GM19467 (cell line): ENCODE results near the gene MLLT3.
A peak's percentile ranks its signal among the peaks of the same experiment; 100 is the strongest.

ENCODE experiments used
- ATAC-seq: cut with Tn5 transposase; IDR thresholded peaks from one replicate; pipeline ENCODE4 v1.9.1; 2021; ENCODE audit warnings: mild to moderate bottlenecking, moderate library complexity; ENCODE audit not compliant: unreplicated experiment

MLLT3 gene

GRCh38 chr9:20559231-20559890 lies 62.9 kb downstream of the MLLT3 start:
- ATAC-seq = no peak

- no peak for ATAC-seq
Measured at GRCh38 chr9:20558566-20559016, 63.7 kb downstream of the MLLT3 start.

DNA sequence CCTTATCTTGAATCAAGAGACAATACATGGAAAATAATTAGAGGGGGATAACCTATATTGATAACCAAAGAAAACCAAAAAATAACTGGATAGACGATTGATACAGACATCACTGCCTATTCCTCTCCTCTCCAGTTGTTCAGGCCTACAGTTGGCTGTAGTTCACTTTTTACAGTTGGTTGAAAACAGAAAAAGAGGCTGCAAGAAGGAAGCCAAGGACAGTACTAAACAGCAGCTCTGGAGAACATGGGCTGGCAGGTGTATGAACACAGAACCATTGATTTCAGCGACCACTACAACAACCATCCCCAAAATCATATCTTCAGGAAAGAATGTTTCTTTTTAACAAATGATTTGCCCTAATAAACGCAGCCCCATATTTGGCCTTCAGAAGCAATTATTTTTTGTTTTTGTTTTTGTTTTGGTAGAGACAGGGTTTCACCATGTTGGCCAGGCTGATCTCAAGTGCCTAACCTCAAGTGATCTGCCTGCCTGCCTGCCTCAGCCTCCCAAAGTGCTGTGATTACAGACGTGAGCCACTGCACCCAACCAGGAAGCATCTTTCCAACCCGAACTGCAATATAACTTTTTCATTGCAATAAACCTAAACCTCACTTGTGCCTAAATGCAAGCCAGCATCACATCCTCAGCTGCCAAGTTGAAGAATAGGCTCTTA lies 64.3 kb downstream of the MLLT3 start:
- no peak for ATAC-seq

- ATAC-seq = no peak
Measured at GRCh38 chr9:20557285-20557684, 65.0 kb downstream of the MLLT3 start.

DNA sequence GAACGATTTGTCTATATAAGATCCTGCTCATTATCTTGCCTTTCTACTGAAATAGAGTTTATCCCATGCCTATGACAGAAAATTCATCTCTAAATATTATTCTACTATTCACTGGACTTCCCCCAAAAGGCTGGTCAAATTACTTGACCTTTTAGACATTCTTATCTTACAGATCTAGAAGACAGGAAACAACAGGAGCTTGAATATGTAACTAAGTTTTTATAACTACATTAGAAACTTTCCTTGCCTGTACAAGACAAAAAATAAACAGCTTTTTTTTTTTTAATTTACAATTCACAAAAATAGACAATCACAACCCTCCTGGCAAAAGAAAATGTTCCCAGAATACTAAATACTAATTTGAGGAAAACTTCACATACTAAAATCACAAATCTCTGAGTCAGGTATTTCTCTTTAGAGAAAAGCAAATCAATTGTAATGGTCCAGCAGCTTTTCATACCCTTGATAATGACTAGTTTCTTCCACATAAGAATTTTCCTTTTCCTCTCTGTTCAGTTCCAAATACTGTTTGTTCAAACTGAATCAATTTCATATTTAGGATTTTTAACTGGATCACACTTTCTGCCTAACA lies 68.6 kb downstream of the MLLT3 start:
- ATAC-seq = peak; percentile 18

DNA sequence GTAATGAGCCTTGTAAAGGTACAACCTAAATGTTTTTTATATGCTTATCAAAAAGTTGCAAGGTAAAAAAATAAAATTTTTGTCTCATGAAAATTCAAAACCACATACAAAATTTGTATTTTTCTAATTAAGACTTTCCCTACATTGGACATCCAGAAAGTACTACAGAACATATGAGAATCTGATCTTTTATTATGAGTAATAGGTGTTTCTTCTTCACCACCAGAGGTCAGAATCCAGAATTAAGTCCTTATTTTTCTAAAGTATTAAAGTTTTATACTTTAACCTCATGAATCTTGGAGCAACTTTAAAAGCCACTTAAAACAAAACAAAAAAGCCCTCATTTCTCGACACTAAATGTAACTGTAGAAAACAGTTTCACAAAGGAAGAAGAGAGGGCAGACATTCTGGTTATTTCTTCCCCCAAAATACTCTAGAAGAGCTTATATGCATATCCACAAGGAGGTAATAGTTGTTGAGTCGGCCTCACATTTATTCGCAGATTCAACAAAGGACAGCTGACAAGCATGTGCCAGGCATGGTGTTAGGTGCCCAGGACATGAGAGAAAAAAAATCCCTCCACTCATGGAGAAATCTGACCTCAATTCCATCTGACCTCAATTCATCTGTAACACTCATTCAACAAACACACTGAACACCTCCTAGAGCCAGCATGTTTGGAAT lies 69.3 kb downstream of the MLLT3 start:
- ATAC-seq = peak; percentile 39

- peak; percentile 69 for ATAC-seq
Measured at GRCh38 chr9:20551835-20552234, 70.5 kb downstream of the MLLT3 start.

DNA sequence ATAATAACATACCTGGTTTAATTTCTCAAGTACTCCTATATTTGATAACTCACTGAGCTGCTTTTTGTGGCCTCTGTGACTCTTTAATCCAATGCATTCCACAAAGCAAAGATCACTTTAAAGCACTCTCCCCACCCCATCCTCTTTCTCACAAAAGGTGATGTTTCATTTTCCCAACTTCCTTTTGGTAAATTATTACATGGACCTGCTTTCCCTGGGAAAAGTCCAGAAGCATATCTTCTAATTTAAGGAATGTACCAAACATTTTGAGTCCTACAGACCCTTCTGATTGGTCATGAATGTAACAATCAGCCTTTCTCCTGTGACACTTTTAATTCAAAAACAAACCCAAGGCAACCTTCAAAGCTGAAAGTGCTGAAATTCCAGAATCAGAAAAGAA lies 71.1 kb downstream of the MLLT3 start:
- ATAC-seq = no peak

GRCh38 chr9:20550326-20550725 lies 72.0 kb downstream of the MLLT3 start:
- no peak for ATAC-seq

- ATAC-seq = no peak
Measured at GRCh38 chr9:20549053-20549452, 73.2 kb downstream of the MLLT3 start.

- no peak for ATAC-seq
Measured at GRCh38 chr9:20545023-20545622, 77.2 kb downstream of the MLLT3 start.

DNA sequence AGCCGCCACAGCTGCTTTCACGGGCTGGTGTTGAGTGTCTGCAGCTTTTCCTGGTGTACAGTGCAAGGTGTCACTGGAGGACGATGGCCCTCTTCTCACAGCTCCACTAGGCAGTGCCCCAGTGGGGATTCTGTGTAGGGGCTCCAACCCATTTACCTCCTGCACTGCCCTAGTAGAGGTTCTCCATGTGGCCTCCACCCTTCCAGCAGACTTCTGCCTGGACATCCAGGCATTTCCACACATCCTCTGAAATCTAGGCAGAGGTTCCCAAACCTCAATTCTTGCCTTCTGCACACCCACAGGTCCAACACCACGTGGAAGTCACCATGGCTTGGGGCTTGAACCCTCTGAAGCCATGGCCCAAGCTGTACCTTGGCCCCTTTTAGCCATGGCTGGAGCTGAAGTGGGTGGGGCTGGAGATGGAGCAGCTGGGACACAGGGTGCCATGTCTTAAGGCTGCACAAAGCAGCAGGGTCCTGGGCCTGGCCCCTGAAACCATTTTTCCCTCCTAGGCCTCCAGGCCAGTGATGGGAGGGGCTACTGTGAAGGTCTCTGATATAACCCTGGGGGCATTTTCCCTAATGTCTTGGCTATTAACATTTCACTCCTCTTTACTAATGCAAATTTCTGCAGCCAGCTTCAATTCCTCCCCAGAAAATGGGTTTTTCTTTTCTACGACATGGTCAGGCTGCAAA lies 82.0 kb downstream of the MLLT3 start:
- no peak for ATAC-seq

- ATAC-seq = no peak
Measured at GRCh38 chr9:20538956-20539355, 83.3 kb downstream of the MLLT3 start.

DNA sequence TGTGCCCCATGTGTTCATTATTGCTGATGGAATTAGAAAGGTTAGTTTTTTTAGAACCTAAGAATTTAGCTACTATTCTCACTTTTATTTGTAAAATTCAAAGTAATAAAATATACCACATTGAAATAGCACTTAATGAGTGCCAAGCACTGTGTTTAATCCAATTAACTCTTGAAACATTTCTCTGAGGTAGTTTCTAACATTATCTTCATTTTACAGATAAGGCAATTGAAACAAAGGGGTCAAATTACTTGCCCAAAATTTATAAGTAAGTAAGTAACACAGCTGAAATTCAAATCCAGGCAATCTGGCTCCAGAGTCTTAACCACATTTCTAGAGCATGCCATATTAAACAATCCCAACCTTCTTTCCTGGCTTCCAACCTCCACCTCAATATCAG lies 84.2 kb downstream of the MLLT3 start:
- no peak for ATAC-seq

- ATAC-seq = no peak
Measured at GRCh38 chr9:20537294-20537693, 85.0 kb downstream of the MLLT3 start.

DNA sequence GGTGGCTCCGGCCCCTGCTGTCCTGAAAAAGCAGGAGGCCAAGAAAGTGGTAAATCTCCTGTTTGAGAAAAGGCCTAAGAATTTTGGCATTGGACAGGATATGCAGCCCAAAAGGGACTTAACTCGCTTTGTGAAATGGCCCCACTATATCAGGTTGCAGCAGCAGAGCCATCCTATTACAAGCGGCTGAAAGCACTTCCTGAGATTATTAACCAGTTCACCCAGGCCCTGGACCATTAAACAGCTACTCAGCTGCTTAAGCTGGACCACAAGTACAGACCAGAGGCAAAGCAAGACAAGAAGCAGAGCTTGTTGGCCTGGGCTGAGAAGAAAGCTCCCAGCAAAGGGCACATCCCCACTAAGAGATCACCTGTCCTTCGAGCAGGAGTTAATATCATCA lies 89.7 kb downstream of the MLLT3 start:
- no peak for ATAC-seq

DNA sequence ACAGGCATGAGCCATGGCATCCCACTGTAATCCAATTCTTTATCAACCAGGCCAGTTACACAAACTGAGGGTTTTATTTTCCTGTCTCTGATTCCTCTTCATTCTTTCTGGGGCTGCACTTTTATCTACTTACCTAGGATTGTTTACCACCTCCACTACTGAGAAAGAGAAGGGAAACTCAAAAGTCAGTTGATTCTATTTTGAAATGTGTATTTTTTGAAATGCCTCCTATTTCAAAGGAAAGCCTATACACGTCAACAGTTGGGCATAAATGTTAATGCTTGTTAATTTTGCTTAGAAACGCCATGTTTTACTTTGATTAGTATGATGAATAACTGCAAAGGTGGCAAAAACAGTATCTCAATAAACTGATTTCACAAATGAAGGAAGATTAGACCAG lies 92.5 kb downstream of the MLLT3 start:
- ATAC-seq = no peak

GRCh38 chr9:20528253-20528652 lies 94.0 kb downstream of the MLLT3 start:
- ATAC-seq = no peak

- peak; percentile 63 for ATAC-seq
Measured at GRCh38 chr9:20526500-20527319, 95.6 kb downstream of the MLLT3 start.

DNA sequence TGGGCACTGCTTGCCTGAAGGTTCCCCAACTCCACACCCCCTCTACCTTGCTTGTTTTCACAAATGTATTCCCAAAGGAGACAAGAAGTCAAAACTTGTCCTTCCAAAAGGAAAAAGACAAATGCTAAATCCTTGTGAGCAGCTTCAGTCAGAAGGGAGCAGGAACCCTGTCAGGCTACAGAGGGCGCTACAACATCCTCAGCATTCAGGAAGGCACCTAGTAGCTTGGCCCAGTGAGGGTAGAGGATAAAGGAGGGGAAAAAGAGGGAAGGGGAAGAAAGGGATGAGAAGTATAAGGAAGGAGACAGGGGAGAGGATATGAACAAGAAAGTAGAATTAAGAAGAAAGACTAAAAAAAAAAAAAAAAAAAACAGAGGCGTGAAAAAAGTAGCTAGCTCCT lies 97.5 kb downstream of the MLLT3 start:
- ATAC-seq = no peak
